Neural cell (in vitro differentiated cells): ENCODE results near the gene HECW1. TPM values are rescaled to one million over a fixed set of nuclear protein-coding genes. Genes with fewer than 3 reads are reported as not detected.

Experiments used
- H2AFZ ChIP-seq: fragments of 200-600, 300-800 bp; sonication (generic), shearing (Covaris generic); 2 replicates; pipeline ENCODE4 v1.6.0; 2014; ENCODE audit warnings: low read depth, mild to moderate bottlenecking, antibody characterized with exemption, low read length, moderate library complexity
- H3F3A ChIP-seq: fragments of 200-600 bp; shearing (Covaris generic); 2 replicates; pipeline ENCODE4 v1.6.1; 2016; ENCODE audit warnings: mild to moderate bottlenecking, moderate library complexity, mixed read lengths, antibody characterized with exemption, low read length; ENCODE audit not compliant: insufficient read depth, poor library complexity, severe bottlenecking
- H3K27ac ChIP-seq: fragments of 200-600, 300-800 bp; sonication (generic), shearing (Covaris generic); 2 replicates; pipeline ENCODE4 v1.5.1; 2014; ENCODE audit warnings: mild to moderate bottlenecking, low read length, moderate library complexity
- H3K27me3 ChIP-seq: fragments of 300-800, 200-600 bp; sonication (generic), shearing (Covaris generic); 2 replicates; pipeline ENCODE4 v1.6.0; 2014; ENCODE audit warnings: mild to moderate bottlenecking, low read depth, low read length, moderate library complexity; ENCODE audit not compliant: insufficient read depth
- H3K36me3 ChIP-seq: fragments of 300-800, 200-600 bp; sonication (generic), shearing (Covaris generic); 2 replicates; pipeline ENCODE4 v1.5.1; 2014; ENCODE audit warnings: mild to moderate bottlenecking, antibody characterized with exemption, low read length, moderate library complexity; ENCODE audit not compliant: insufficient read depth
- H3K4me2 ChIP-seq: fragments of 300-800, 200-600 bp; sonication (generic), shearing (Covaris generic); 2 replicates; pipeline ENCODE4 v1.6.0; 2014; ENCODE audit warnings: mild to moderate bottlenecking, low read length
- H3K4me3 ChIP-seq: fragments of 300-800, 200-600 bp; sonication (generic), shearing (Covaris generic); 2 replicates; pipeline ENCODE4 v1.5.1; 2014; ENCODE audit warnings: mild to moderate bottlenecking, low read length, moderate library complexity
- H3K79me2 ChIP-seq: fragments of 200-600 bp; shearing (Covaris generic); replicated peaks from 2 replicates; pipeline ENCODE4 v1.6.0; 2014; ENCODE audit warnings: mild to moderate bottlenecking, low read length, moderate library complexity; ENCODE audit not compliant: insufficient read depth
- H3K9ac ChIP-seq: fragments of 300-800, 200-600 bp; sonication (generic), shearing (Covaris generic); 2 replicates; pipeline ENCODE4 v1.6.1; 2016; ENCODE audit warnings: mild to moderate bottlenecking, low read length, mixed read lengths
- H3K9me2 ChIP-seq: fragments of 200-600 bp; shearing (Covaris generic); 2 replicates; pipeline ENCODE4 v1.6.1; 2016; ENCODE audit warnings: mild to moderate bottlenecking, low read length, mixed read lengths; ENCODE audit not compliant: insufficient read depth
- H3K9me3 ChIP-seq: fragments of 200-600, 300-800 bp; sonication (generic), shearing (Covaris generic); 2 replicates; pipeline ENCODE4 v1.6.1; 2016; ENCODE audit warnings: mild to moderate bottlenecking, mixed run types, low read length, moderate library complexity, mixed read lengths
- H4K20me1 ChIP-seq: fragments of 200-600 bp; shearing (Covaris generic); 2 replicates; pipeline ENCODE4 v1.6.1; 2016; ENCODE audit warnings: mild to moderate bottlenecking, mixed run types; ENCODE audit not compliant: insufficient read depth
- EP300 ChIP-seq: fragments of 450-650 bp; conservative IDR thresholded peaks from 2 replicates; pipeline ENCODE4 v1.6.1; 2014; ENCODE audit warnings: antibody characterized with exemption, mild to moderate bottlenecking, moderate library complexity; ENCODE audit not compliant: poor library complexity, severe bottlenecking
- EZH2 ChIP-seq: fragments of 200-600, 300-800 bp; shearing (Covaris generic), sonication (generic); IDR thresholded peaks from 2 replicates; pipeline ENCODE4 v1.6.1; 2014; ENCODE audit warnings: antibody characterized with exemption, low read length, borderline replicate concordance, mild to moderate bottlenecking; ENCODE audit not compliant: insufficient read depth, poor library complexity, severe bottlenecking
- MXI1 ChIP-seq: fragments of 450-650 bp; conservative IDR thresholded peaks from 2 replicates; pipeline ENCODE4 v1.6.1; 2014; ENCODE audit warnings: antibody characterized with exemption, mild to moderate bottlenecking; ENCODE audit not compliant: poor library complexity, severe bottlenecking
- POLR2AphosphoS5 ChIP-seq: IDR thresholded peaks from 2 replicates; pipeline ENCODE4 v1.6.1; 2012
- RAD21 ChIP-seq: fragments of 450-650 bp; conservative IDR thresholded peaks from 2 replicates; pipeline ENCODE4 v1.6.1; 2014; ENCODE audit warnings: antibody characterized with exemption, mild to moderate bottlenecking, moderate library complexity
- SMC3 ChIP-seq: fragments of 450-650 bp; conservative IDR thresholded peaks from 2 replicates; pipeline ENCODE4 v1.6.1; 2014; ENCODE audit warnings: antibody characterized with exemption, mild to moderate bottlenecking, moderate library complexity; ENCODE audit not compliant: poor library complexity
- TAF1 ChIP-seq: IDR thresholded peaks from 2 replicates; pipeline ENCODE4 v1.6.1; 2012; ENCODE audit warnings: low read depth
- polyA plus RNA-seq: library from polyadenylated mRNA; depleted of rRNA; stranded (reverse); fragments of >200 nt; gene quantifications from 2 replicates; pipeline ENCODE4 v1.2.3, GENCODE V29; 2014
- TF ChIP-seq, protein P1 (sequence below): IDR thresholded peaks from 2 replicates; pipeline ENCODE4 v1.6.1; 2012; ENCODE audit warnings: borderline replicate concordance
- TF ChIP-seq, protein P2 (sequence below): fragments of 450-650 bp; IDR thresholded peaks from 2 replicates; pipeline ENCODE4 v1.5.1; 2014; ENCODE audit warnings: antibody characterized with exemption, mild to moderate bottlenecking, moderate library complexity; ENCODE audit not compliant: poor library complexity, severe bottlenecking

Gene HECW1
- polyA plus RNA-seq, 1 donor from 2014 or later: 13.8 TPM

DNA sequence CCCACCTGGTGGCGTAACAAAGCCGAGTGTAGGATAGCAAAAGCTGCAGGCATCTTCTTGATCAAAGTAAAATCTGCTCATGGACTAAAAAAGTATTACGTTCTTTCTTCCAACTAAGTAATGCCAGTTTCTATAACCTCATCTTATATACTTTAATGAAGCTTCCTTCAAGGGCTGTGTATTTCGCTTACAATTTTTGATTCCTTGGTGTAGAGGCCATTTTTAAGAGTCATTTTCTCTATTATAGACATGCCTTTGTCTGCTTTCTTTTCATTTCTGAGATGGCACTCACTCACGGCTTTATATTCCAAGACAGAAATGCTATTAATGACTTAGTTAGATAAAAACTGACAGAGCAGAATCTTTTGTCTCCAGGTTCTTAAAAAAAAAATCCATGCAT lies 194.0 kb downstream of the HECW1 start:
- no peaks in the 10 kb centered on the region for H3K36me3 ChIP-seq
- TF ChIP-seq EP300 (no peak), MXI1 (no peak), RAD21 (no peak), SMC3 (no peak), EZH2 (no peak), TAF1 (no peak), POLR2AphosphoS5 (no peak)
- TF ChIP-seq, protein P1, sequence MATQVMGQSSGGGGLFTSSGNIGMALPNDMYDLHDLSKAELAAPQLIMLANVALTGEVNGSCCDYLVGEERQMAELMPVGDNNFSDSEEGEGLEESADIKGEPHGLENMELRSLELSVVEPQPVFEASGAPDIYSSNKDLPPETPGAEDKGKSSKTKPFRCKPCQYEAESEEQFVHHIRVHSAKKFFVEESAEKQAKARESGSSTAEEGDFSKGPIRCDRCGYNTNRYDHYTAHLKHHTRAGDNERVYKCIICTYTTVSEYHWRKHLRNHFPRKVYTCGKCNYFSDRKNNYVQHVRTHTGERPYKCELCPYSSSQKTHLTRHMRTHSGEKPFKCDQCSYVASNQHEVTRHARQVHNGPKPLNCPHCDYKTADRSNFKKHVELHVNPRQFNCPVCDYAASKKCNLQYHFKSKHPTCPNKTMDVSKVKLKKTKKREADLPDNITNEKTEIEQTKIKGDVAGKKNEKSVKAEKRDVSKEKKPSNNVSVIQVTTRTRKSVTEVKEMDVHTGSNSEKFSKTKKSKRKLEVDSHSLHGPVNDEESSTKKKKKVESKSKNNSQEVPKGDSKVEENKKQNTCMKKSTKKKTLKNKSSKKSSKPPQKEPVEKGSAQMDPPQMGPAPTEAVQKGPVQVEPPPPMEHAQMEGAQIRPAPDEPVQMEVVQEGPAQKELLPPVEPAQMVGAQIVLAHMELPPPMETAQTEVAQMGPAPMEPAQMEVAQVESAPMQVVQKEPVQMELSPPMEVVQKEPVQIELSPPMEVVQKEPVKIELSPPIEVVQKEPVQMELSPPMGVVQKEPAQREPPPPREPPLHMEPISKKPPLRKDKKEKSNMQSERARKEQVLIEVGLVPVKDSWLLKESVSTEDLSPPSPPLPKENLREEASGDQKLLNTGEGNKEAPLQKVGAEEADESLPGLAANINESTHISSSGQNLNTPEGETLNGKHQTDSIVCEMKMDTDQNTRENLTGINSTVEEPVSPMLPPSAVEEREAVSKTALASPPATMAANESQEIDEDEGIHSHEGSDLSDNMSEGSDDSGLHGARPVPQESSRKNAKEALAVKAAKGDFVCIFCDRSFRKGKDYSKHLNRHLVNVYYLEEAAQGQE: no peak
- TF ChIP-seq, protein P2, sequence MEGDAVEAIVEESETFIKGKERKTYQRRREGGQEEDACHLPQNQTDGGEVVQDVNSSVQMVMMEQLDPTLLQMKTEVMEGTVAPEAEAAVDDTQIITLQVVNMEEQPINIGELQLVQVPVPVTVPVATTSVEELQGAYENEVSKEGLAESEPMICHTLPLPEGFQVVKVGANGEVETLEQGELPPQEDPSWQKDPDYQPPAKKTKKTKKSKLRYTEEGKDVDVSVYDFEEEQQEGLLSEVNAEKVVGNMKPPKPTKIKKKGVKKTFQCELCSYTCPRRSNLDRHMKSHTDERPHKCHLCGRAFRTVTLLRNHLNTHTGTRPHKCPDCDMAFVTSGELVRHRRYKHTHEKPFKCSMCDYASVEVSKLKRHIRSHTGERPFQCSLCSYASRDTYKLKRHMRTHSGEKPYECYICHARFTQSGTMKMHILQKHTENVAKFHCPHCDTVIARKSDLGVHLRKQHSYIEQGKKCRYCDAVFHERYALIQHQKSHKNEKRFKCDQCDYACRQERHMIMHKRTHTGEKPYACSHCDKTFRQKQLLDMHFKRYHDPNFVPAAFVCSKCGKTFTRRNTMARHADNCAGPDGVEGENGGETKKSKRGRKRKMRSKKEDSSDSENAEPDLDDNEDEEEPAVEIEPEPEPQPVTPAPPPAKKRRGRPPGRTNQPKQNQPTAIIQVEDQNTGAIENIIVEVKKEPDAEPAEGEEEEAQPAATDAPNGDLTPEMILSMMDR: no peak
- H3K4me3 ChIP-seq: no peak overlapping the region
- H3F3A ChIP-seq: no peaks in the 10 kb centered on the region
- H3K9ac ChIP-seq: no peak overlapping the region
- H3K27me3 ChIP-seq: no peaks in the 10 kb centered on the region
- no peaks in the 10 kb centered on the region for H4K20me1 ChIP-seq
- peak overlapping the region; percentile 15 for H2AFZ ChIP-seq
- H3K79me2 ChIP-seq: no peaks in the 10 kb centered on the region
- no peak overlapping the region for H3K4me2 ChIP-seq
- no peaks in the 10 kb centered on the region for H3K9me2 ChIP-seq
- H3K27ac ChIP-seq: peak overlapping the region; percentile 29
- no peaks in the 10 kb centered on the region for H3K9me3 ChIP-seq

GRCh38 chr7:43307522-43307921 lies 195.1 kb downstream of the HECW1 start:
- Histone ChIP-seq H3K4me3 (no peak overlapping the region), H3K27ac (no peak overlapping the region), H3K4me2 (no peak overlapping the region), H3K36me3 (no peaks in the 10 kb centered on the region), H3K9ac (no peak overlapping the region), H3K27me3 (no peaks in the 10 kb centered on the region), H3K9me3 (no peaks in the 10 kb centered on the region), H3K79me2 (no peaks in the 10 kb centered on the region), H2AFZ (no peak overlapping the region), H3K9me2 (no peaks in the 10 kb centered on the region), H4K20me1 (no peaks in the 10 kb centered on the region), H3F3A (no peaks in the 10 kb centered on the region)
- TF ChIP-seq RAD21 (no peak), SMC3 (no peak), EP300 (no peak), TAF1 (no peak), MXI1 (no peak), EZH2 (no peak), POLR2AphosphoS5 (no peak)
- TF ChIP-seq, protein P1: no peak
- TF ChIP-seq, protein P2: no peak
